A673 (cell line): Measurements from ENCODE around the gene WFS1. TPM values are rescaled to one million over a fixed set of nuclear protein-coding genes. Genes with fewer than 3 reads are reported as not detected.

ENCODE experiments used
- BruUV-seq: library from RNA; stranded (reverse); fragments of 400-500 nt; replicated peaks from 2 replicates; lab custom pipeline; 2021; lab: Mats Ljungman, UMichigan
- CTCF ChIA-PET: fragments of 300-600 bp; sonication (Branson Sonifier 250); formaldehyde crosslinking; loops from one replicate; lab custom pipeline; 2022; ENCODE audit warnings: antibody characterized with exemption; lab: Charles Lee
- POLR2A ChIA-PET: fragments of 300-600 bp; sonication (Branson Sonifier 250); formaldehyde crosslinking; loops from one replicate; lab custom pipeline; 2022; ENCODE audit warnings: antibody characterized with exemption; ENCODE audit not compliant: low non-redundant PET; lab: Charles Lee
- DNase-seq: peaks from one replicate; pipeline ENCODE4 v3.0.0-alpha.2; 2015; ENCODE audit warnings: low spot score
- H3K27ac ChIP-seq: fragments of 200-600 bp; sonication (generic); 2 replicates; pipeline ENCODE4 v1.5.1; 2016; ENCODE audit warnings: mixed run types, low read depth, mild to moderate bottlenecking, mixed read lengths, antibody characterized with exemption, low read length; ENCODE audit not compliant: poor library complexity, severe bottlenecking
- H3K27me3 ChIP-seq: fragments of 200-600 bp; sonication (generic); replicated peaks from 2 replicates; pipeline ENCODE4 v1.6.1; 2017; ENCODE audit warnings: mixed run types, low read depth, mild to moderate bottlenecking, mixed read lengths, antibody characterized with exemption, low read length; ENCODE audit not compliant: insufficient read depth, poor library complexity
- H3K36me3 ChIP-seq: fragments of 200-600 bp; sonication (generic); 2 replicates; pipeline ENCODE4 v1.6.1; 2016; ENCODE audit warnings: mixed run types, mild to moderate bottlenecking, mixed read lengths, antibody characterized with exemption, low read length; ENCODE audit not compliant: insufficient read depth, poor library complexity, severe bottlenecking
- H3K4me1 ChIP-seq: fragments of 200-600 bp; sonication (generic); 2 replicates; pipeline ENCODE4 v1.6.1; 2017; ENCODE audit warnings: mixed run types, mild to moderate bottlenecking, mixed read lengths, antibody characterized with exemption, low read length; ENCODE audit not compliant: insufficient read depth, poor library complexity, severe bottlenecking
- H3K4me3 ChIP-seq: fragments of 200-600 bp; sonication (generic); 2 replicates; pipeline ENCODE4 v1.5.1; 2016; ENCODE audit warnings: low read depth, mixed run types, mild to moderate bottlenecking, mixed read lengths, low read length; ENCODE audit not compliant: poor library complexity, severe bottlenecking
- H3K9me3 ChIP-seq: fragments of 200-600 bp; sonication (generic); 2 replicates; pipeline ENCODE4 v1.6.1; 2016; ENCODE audit warnings: mixed run types, low read depth, mild to moderate bottlenecking, mixed read lengths, antibody characterized with exemption, low read length; ENCODE audit not compliant: poor library complexity, severe bottlenecking
- EZH2 ChIP-seq: fragments of 200-600 bp; sonication (generic); IDR thresholded peaks from 2 replicates; pipeline ENCODE4 v1.6.1; 2017; ENCODE audit warnings: borderline replicate concordance, low read depth, mild to moderate bottlenecking, mixed read lengths, antibody characterized with exemption, low read length; ENCODE audit not compliant: poor library complexity, severe bottlenecking
- intact Hi-C: fragments of 100-400 bp; cut with micrococcal nuclease; formaldehyde crosslinking; loops from one replicate; pipeline ENCODE4 v1.10.0; 2022; ENCODE audit not compliant: unreplicated experiment
- total RNA-seq: library from RNA; stranded (reverse); gene quantifications from 2 replicates; pipeline ENCODE4 v1.2.3, GENCODE V29; 2021
- TF ChIP-seq, protein P1 (sequence below): fragments of 300-800, 200-600 bp; sonication (generic); conservative IDR thresholded peaks from 2 replicates; pipeline ENCODE4 v1.5.1; 2017; ENCODE audit warnings: low read depth, mild to moderate bottlenecking, antibody characterized with exemption, low read length, moderate library complexity, mixed read lengths

Gene WFS1
- total RNA-seq, 1 experiment from 2014 or later = 14.0 TPM

DNA sequence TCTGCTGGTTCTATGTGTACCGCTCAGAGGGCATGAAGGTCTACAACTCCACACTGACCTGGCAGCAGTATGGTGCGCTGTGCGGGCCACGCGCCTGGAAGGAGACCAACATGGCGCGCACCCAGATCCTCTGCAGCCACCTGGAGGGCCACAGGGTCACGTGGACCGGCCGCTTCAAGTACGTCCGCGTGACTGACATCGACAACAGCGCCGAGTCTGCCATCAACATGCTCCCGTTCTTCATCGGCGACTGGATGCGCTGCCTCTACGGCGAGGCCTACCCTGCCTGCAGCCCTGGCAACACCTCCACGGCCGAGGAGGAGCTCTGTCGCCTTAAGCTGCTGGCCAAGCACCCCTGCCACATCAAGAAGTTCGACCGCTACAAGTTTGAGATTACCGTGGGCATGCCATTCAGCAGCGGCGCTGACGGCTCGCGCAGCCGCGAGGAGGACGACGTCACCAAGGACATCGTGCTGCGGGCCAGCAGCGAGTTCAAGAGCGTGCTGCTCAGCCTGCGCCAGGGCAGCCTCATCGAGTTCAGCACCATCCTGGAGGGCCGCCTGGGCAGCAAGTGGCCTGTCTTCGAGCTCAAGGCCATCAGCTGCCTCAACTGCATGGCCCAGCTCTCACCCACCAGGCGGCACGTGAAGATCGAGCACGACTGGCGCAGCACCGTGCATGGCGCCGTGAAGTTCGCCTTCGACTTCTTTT is 32.2 kb downstream of the WFS1 start:
- Histone ChIP-seq H3K4me1 (no peaks in the 10 kb centered on the region), H3K27me3 (no peaks in the 10 kb centered on the region), H3K9me3 (no peaks in the 10 kb centered on the region), H3K4me3 (no peak overlapping the region), H3K27ac (no peak overlapping the region), H3K36me3 (no peaks in the 10 kb centered on the region)
- BruUV-seq = no TSS peak
- TF ChIP-seq, protein P1, sequence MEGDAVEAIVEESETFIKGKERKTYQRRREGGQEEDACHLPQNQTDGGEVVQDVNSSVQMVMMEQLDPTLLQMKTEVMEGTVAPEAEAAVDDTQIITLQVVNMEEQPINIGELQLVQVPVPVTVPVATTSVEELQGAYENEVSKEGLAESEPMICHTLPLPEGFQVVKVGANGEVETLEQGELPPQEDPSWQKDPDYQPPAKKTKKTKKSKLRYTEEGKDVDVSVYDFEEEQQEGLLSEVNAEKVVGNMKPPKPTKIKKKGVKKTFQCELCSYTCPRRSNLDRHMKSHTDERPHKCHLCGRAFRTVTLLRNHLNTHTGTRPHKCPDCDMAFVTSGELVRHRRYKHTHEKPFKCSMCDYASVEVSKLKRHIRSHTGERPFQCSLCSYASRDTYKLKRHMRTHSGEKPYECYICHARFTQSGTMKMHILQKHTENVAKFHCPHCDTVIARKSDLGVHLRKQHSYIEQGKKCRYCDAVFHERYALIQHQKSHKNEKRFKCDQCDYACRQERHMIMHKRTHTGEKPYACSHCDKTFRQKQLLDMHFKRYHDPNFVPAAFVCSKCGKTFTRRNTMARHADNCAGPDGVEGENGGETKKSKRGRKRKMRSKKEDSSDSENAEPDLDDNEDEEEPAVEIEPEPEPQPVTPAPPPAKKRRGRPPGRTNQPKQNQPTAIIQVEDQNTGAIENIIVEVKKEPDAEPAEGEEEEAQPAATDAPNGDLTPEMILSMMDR = no peak
- TF ChIP-seq EZH2 = no peak
- POLR2A ChIA-PET = no interaction called here
- intact Hi-C loops = no loop called here
- DNase-seq = no peak
- CTCF ChIA-PET = interaction anchor here (0.8 kb wide), 1 partner anchor 80 kb away, joined by 3 read pairs; no protein-coding TSS in a partner anchor

- Histone ChIP-seq H3K27ac (no peak overlapping the region), H3K4me1 (no peaks in the 10 kb centered on the region), H3K9me3 (no peaks in the 10 kb centered on the region), H3K36me3 (no peaks in the 10 kb centered on the region), H3K4me3 (no peak overlapping the region), H3K27me3 (peaks cover 3% of the 10 kb centered on the region)
- DNase-seq = no peak
- BruUV-seq = no TSS peak
- intact Hi-C loops = no loop called here
- no peak for TF ChIP-seq EZH2
- TF ChIP-seq, protein P1 = no peak
- CTCF ChIA-PET = no interaction called here
- POLR2A ChIA-PET = no interaction called here
Measured at GRCh38 chr4:6302869-6303268, 33.2 kb downstream of the WFS1 start.

GRCh38 chr4:6303943-6304342 is 34.3 kb downstream of the WFS1 start:
- TF ChIP-seq, protein P1 = no peak
- TF ChIP-seq EZH2 = no peak
- H3K27me3 ChIP-seq = peaks cover 11% of the 10 kb centered on the region
- BruUV-seq = no TSS peak
- H3K4me3 ChIP-seq = no peak overlapping the region
- ChIA-PET CTCF (no interaction called here), POLR2A (no interaction called here)
- peaks cover 3% of the 10 kb centered on the region for H3K9me3 ChIP-seq
- H3K27ac ChIP-seq = no peak overlapping the region
- no peaks in the 10 kb centered on the region for H3K36me3 ChIP-seq
- no peaks in the 10 kb centered on the region for H3K4me1 ChIP-seq
- intact Hi-C loops = no loop called here
- no peak for DNase-seq
